Measurements from ENCODE around the gene ZNF385A.

DNA sequence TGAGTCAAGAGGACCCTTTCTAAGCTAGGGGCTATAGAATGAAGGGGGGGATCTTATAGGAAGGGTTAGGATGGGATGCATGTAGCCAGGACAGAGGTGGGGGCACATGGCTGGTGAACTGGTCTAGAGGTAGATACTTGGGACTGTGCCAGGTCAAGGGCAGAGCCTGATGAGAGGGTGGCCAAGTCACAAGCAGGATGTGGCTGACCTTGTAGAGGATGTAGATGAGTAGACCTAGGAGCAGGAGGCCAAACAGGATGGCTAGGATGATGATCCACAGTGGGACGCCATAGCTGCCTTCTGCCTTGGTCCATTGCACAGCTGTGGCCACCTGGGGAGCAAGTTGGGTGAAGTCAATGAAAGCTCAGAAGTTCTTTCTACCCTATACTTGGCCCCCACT lies 12.6 kb upstream of the ZNF385A start:
- TF ChIP-seq, protein P1, sequence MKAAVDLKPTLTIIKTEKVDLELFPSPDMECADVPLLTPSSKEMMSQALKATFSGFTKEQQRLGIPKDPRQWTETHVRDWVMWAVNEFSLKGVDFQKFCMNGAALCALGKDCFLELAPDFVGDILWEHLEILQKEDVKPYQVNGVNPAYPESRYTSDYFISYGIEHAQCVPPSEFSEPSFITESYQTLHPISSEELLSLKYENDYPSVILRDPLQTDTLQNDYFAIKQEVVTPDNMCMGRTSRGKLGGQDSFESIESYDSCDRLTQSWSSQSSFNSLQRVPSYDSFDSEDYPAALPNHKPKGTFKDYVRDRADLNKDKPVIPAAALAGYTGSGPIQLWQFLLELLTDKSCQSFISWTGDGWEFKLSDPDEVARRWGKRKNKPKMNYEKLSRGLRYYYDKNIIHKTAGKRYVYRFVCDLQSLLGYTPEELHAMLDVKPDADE (CRISPR knock-in tag; IDR thresholded peaks at IDR 0.05), result no peak
- TF ChIP-seq NR1H2 (CRISPR knock-in tag; IDR thresholded peaks at IDR 0.05; ENCODE audit: borderline replicate concordance, low read depth) (no peak), ZSCAN29 (CRISPR knock-in tag; conservative IDR thresholded peaks at IDR 0.05) (no peak), HOXA5 (CRISPR knock-in tag; IDR thresholded peaks at IDR 0.05) (no peak), PATZ1 (CRISPR knock-in tag; IDR thresholded peaks at IDR 0.05) (no peak)

All from HepG2 (cell line).